GM19324 (cell line): Measurements from ENCODE around the gene HOXA7.

ENCODE experiments used
- ATAC-seq: cut with Tn5 transposase; IDR thresholded peaks from one replicate; pipeline ENCODE4 v1.9.1; 2021; ENCODE audit warnings: mild to moderate bottlenecking, moderate library complexity; ENCODE audit not compliant: unreplicated experiment, low FRiP score

HOXA7 gene

GRCh38 chr7:27182861-27183681, 26.6 kb upstream of the HOXA7 start:
- ATAC-seq = no peak

DNA sequence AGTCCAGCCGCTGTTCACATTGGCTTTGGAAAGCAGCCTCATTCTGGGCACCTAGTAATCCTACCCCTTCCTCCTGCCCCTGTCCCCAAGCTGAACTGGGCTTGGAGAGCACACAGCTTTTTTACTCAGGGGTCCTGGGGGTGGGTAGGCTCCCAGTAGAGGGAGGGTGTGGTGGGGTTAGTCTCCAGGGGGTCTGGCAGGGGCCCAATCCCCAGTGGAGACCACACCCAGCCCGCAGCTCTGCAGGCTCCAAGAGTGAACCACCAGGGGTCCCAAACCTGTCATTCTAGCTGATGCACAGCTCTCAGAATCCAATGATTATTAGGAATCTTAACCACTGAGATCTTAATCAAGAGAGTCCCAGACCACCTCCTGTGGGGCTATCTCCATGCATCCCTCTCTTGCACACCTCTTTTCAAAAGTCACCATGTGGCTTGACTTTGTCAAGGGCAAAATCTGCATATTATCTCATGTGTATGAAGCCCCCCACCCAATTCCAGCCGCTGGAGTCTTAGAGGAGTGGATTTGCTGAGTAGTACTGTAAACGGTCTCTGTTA, 25.9 kb upstream of the HOXA7 start:
- ATAC-seq = no peak

DNA sequence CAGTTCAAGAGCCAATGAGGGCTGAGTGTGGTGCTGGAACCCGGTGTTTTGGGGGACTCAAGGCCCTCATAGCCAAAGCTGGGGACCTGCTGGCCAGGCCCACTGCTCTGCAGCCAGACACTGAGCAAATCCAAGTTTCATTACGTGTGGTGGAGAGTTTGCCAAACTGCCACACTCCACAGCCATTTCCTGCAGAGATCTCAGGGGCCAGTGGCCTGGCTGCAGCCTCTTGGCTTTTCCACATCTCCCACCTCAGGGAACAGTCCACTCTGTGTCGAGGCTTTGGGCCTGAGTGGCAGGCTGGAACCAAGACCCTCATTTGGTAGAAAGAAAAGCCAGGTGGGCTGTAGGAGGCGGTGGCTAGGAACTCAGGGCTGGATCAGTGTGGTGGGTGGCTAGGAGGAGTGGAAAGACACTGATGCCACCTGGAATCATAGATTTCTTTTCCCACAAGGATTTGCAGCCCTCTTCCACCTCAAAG, 25.4 kb upstream of the HOXA7 start:
- ATAC-seq = no peak

GRCh38 chr7:27180431-27181420, 24.3 kb upstream of the HOXA7 start:
- ATAC-seq = no peak

DNA sequence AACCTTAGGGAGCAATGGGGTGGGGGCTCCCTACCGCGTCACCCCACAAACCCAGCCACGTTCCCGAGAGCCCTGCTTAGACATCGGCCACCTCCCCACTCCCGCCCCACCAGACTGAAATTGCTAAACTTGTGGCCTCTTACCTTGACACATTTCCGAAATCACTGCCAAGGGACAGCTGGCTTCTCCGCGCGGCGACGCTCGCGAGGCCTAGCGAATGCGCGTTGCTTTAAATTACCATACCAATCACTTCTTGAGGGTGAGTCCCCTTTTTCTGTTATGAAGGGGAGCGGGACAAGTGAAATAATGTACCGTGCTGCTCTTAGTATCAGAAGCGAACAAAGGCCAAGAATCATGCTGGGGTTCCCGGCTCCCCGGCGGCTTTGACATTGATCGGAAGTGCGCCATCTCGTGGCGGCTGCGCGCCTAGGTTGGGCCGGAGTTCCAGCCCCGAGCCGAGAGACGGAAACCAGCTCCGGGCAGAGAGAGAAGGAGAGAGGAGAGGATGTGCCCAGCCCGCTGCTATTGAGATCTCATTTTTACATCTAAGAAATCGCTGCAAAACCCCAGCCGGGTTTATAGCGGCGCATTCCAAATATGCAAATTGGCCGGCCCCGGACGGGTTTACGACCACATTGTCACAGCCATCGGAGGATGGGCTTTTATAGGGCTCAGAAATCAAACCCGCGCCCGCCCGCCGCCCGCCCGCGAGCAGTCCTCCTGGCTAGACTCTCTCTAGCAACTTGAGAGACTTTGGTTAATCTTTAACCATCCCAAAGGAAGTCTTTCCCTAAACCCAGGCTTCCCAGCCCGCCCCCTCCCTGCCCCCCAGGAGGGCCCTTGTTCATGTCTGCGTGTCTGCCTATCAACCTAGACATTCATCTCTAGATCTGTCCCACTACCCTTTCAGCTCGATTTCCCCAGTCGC, 23.3 kb upstream of the HOXA7 start:
- no peak for ATAC-seq

GRCh38 chr7:27179030-27179429, 22.6 kb upstream of the HOXA7 start:
- ATAC-seq = no peak

GRCh38 chr7:27178366-27178765, 21.9 kb upstream of the HOXA7 start:
- no peak for ATAC-seq

GRCh38 chr7:27177795-27178320, 21.4 kb upstream of the HOXA7 start:
- ATAC-seq = no peak

DNA sequence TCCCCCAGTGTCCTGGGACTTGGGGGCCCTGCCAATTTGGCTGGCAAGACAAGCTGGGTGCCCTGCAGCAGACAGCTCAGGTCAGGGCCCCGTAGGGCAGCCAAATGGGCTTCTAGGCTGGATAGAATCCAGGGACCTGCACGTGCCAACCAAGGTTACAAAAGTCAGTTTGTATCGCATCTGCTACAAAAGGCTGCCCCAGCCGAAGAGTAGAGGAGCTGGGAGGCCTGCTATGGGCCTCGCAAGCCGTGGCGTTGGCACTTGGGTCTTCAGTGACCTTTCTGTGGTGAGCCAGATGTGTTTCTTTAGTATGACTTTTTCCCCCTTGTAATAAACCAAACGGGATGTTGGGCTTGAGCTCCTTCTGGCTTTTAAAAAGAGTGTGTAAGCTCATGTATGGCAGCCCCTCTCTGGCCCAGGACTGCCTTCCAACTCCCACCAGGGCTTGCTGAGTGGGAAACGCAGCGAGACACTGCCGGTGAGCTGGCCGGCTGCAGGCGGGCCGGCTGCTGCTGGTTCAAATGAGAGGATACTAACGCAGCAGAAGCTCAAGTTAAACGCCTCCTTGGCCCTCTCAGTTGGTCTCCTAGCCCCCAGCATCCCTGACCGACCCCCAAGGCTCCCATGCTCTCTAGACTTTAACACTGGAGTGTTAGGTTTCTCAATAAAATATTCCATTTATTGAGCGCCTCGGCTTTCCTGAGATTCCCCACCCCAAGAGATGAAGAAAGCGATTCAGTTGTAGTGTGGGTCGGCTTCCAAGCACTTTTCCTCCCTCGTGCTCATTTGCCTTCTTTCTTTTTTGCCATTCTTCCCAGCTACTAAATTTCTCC, 20.7 kb upstream of the HOXA7 start:
- ATAC-seq = no peak

DNA sequence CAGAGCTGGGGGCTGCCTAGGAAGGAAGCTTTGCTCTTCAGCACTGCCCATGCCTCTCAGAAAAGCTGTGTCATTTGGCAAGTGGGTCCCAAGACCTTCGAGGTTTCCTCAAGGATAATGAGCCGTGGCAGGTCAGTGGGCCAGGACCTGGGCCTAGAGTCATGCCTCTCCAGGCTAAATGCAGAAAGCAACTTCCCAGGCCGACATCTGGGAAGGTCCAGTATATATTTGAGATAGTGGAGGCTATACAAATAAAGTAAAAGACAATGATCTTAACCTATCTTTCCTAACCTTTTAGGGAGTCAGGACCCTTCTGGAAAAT, 20.0 kb upstream of the HOXA7 start:
- no peak for ATAC-seq

DNA sequence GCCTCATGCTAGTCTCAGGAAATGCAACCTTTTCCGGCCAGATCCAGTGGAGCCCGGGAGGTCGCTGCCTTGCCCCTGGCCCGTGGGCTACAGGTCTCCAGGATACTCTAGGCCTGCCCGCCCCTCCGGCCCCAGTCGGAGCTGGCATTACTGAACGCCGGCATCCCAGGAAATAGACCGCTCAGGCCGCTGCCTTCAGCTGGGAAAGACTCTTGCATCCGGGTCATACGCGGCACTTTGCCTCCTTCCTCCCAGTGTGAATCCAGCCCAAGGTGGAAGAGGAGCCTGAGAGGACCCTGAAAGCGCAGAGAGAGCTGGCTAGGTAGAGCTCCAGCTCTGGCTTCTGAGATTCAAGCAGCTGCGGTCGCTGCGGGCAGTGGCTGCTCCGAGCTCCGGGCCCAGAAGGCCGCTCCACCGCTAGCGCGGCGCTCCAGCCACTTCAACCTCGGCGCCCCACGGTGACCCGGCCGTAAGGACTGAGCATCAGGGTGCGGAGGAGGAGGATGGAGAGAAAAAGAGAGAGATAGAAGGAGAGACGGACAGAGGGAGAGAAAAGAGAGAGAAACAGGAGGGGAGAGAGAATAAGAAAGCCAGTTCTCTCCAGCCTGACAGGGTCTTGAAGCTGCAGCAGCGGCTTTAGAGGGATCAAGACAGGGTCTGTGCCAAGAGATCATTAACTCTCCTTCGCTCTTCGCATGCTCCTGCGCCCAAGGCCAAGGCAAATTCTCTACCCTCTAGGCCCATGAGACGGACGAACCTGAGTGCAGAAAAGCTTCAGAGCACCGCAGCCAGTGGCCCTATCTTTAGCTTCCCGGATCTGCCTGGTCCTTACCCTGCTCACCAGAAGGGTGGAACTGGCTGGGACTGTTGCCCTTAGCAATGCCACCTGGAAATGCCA, 19.4 kb upstream of the HOXA7 start:
- ATAC-seq = no peak

DNA sequence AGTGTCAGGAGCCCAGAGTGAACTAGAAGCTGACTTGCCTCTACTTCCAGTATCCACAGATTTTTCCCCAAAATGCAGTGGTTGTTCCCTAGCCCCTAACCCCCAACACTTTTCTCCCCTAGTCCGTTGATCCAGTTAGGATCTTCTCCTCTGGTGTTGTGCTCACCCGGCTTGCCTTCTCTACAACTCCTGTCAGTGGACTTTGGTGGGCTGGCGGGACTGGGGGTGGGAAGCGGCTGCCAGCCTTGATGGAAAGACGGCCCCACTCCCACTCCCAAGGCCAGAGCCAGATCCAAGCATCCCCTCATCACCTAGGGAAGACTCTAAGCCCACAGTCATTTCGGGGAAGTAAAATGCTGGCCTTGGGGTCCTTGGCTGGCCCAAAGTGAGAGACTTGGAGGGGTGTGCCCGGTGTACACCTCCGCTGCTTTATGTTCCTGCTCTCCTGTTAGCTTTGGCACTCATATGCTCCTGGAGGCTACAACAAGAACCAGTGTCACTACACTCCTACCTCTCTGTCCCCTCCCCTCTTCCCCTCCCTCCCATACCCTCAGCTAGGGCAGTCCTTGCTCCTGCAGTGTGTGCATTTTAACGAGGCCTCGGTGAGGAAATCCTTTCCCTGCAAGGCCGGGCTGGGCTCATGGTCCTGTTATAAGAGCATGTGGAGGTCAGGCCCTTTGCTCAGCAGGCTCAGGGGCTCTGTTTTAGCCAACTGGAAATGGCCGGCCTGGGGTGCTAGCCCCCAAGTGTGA, 18.6 kb upstream of the HOXA7 start:
- ATAC-seq = no peak

DNA sequence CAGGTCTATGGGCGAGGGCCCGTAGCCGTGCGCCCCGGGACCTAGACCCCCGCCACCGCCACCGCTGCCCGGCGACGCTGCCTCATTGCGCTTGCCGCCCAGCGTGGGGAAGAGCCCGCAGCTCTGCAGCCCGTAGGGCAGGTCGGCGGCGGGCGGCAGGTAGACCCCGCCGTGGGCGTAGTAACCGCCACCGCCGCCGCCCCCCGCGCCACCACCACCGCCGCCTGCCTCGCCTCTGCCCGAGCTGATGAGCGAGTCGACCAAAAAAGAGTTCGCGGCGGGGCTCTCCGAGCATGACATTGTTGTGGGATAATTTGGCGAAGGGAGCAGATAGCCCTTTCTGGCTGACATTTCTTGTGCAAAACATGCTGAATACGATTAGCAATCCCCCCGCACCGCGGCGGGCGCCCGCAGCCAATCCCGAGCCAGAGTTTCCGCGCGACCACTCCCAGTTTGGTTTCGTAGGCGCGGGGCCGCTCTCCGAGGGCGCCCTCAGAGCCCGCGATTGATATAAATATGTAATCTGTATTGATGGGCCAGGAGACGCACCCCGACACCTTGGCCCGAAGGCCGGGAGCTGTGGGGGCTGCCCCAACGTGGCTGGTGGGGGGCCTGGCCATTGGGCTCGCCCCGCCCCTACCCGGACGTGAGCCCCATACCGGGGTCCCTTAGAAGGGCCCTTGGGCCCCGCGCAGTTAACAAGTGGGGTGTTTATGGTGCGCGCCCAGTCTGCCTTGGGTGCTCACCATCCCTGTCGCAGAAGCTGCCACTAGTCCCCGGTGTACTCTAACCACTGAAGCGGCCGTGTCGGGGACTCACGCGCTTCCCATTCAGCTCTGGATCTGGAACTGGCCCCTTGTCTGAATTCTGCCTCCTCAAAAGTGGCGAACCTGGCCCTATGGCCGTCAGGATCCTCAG, 17.7 kb upstream of the HOXA7 start, which contains the start of gene HOXA10:
HOXA10 (minus strand) TSS at position 365 of the 918 bp plus-strand sequence; CDS start at position 351, 14 bp downstream.
- no peak for ATAC-seq

DNA sequence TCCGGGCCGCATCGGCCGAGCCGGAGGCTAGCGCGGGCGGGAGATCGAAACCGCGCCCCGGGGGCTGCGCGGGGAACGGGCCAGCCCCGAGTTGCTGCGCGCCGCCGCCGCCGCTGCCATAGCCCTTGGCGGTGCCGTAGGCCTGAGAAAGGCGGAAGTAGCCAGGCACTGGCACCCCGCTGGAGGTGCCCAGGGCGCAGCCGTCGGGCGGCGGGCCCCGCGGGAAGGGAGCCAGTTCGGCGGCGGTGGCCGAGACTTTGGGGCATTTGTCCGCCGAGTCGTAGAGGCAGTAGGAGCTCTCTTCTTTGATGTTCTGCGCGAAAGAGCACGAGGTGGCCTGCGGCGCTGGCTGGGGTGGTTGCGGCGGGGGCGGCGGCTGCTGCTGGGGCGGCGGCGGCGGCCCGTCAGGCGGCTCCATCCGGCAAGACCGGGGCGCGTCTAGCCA, 17.1 kb upstream of the HOXA7 start:
- peak; percentile 42 for ATAC-seq

- no peak for ATAC-seq
These were observed 16.5 kb upstream of the HOXA7 start for GRCh38 chr7:27172823-27173510.
